H9 (cell line): Measurements from ENCODE around the gene INTS12. TPM values are rescaled to one million over a fixed set of nuclear protein-coding genes. Genes with fewer than 3 reads are reported as not detected.

Source experiments
- DNase-seq: peaks from one replicate; pipeline ENCODE4 v3.0.0-alpha.2; 2017
- H2AFZ ChIP-seq: one replicate; pipeline ENCODE4 v1.6.1; 2013; ENCODE audit warnings: mild to moderate bottlenecking, low read length, control low read depth, moderate library complexity
- H2AK5ac ChIP-seq: 2 replicates; pipeline ENCODE4 v1.6.1; 2013; ENCODE audit warnings: low read length, control low read depth, mixed read lengths; ENCODE audit not compliant: insufficient read length
- H2BK120ac ChIP-seq: one replicate; pipeline ENCODE4 v1.6.1; 2013; ENCODE audit warnings: low read depth, mild to moderate bottlenecking, low read length, control low read depth, inconsistent platforms; ENCODE audit not compliant: poor library complexity, severe bottlenecking
- H2BK12ac ChIP-seq: 2 replicates; pipeline ENCODE4 v1.6.1; 2013; ENCODE audit warnings: low read length, control low read depth, mixed read lengths, low read depth; ENCODE audit not compliant: insufficient read length
- H2BK15ac ChIP-seq: 2 replicates; pipeline ENCODE4 v1.6.1; 2013; ENCODE audit warnings: low read depth, low read length, control low read depth
- H2BK20ac ChIP-seq: one replicate; pipeline ENCODE4 v1.6.1; 2013; ENCODE audit warnings: low read depth, mild to moderate bottlenecking, low read length, control low read depth, inconsistent platforms; ENCODE audit not compliant: poor library complexity, severe bottlenecking
- H2BK5ac ChIP-seq: 2 replicates; pipeline ENCODE4 v1.6.1; 2013; ENCODE audit warnings: low read length, control low read depth, mixed read lengths; ENCODE audit not compliant: insufficient read length
- H3K14ac ChIP-seq: 2 replicates; pipeline ENCODE4 v1.6.1; 2013; ENCODE audit warnings: low read length, control low read depth; ENCODE audit not compliant: insufficient read depth
- H3K18ac ChIP-seq: 2 replicates; pipeline ENCODE4 v1.6.1; 2013; ENCODE audit warnings: low read depth, mild to moderate bottlenecking, mixed read lengths, low read length, control low read depth; ENCODE audit not compliant: insufficient read length
- H3K23ac ChIP-seq: 2 replicates; pipeline ENCODE4 v1.6.1; 2013; ENCODE audit warnings: low read length, control low read depth, mixed read lengths, low read depth; ENCODE audit not compliant: insufficient read length
- H3K23me2 ChIP-seq: 2 replicates; pipeline ENCODE4 v1.6.1; 2013; ENCODE audit warnings: low read depth, mild to moderate bottlenecking, mixed read lengths, low read length, control low read depth; ENCODE audit not compliant: insufficient read length, poor library complexity, severe bottlenecking
- H3K27ac ChIP-seq: 2 replicates; pipeline ENCODE4 v1.5.1; 2013; ENCODE audit warnings: low read length, control low read depth, mixed read lengths, low read depth; ENCODE audit not compliant: insufficient read length
- H3K27me3 ChIP-seq: 2 replicates; pipeline ENCODE4 v1.6.1; 2013; ENCODE audit warnings: low read length, control low read depth, inconsistent platforms; ENCODE audit not compliant: insufficient read depth
- H3K4ac ChIP-seq: 2 replicates; pipeline ENCODE4 v1.6.1; 2013; ENCODE audit warnings: low read depth, mild to moderate bottlenecking, control low read depth, inconsistent platforms, low read length, moderate library complexity
- H3K4me1 ChIP-seq: 2 replicates; pipeline ENCODE4 v1.6.1; 2013; ENCODE audit warnings: low read length, control low read depth, inconsistent platforms; ENCODE audit not compliant: insufficient read depth
- H3K4me2 ChIP-seq: 2 replicates; pipeline ENCODE4 v1.6.1; 2013; ENCODE audit warnings: low read length, control low read depth, mixed read lengths; ENCODE audit not compliant: insufficient read length, insufficient read depth
- H3K56ac ChIP-seq: 2 replicates; pipeline ENCODE4 v1.6.1; 2013; ENCODE audit warnings: low read depth, mild to moderate bottlenecking, mixed read lengths, low read length, control low read depth; ENCODE audit not compliant: insufficient read length
- H3K79me1 ChIP-seq: 2 replicates; pipeline ENCODE4 v1.6.1; 2013; ENCODE audit warnings: low read depth, mild to moderate bottlenecking, moderate library complexity, low read length, control low read depth, inconsistent platforms; ENCODE audit not compliant: insufficient read depth, poor library complexity, severe bottlenecking
- H3K79me2 ChIP-seq: 2 replicates; pipeline ENCODE4 v1.6.1; 2013; ENCODE audit warnings: low read length, control low read depth, inconsistent platforms; ENCODE audit not compliant: insufficient read depth
- H3K9ac ChIP-seq: 2 replicates; pipeline ENCODE4 v1.6.1; 2013; ENCODE audit warnings: low read length, control low read depth, mixed read lengths; ENCODE audit not compliant: insufficient read length; ENCODE audit errors: extremely low read depth
- H3K9me3 ChIP-seq: one replicate; pipeline ENCODE4 v1.6.1; 2013; ENCODE audit warnings: low read depth, low read length, inconsistent platforms; ENCODE audit not compliant: control insufficient read depth
- H3T11ph ChIP-seq: one replicate; pipeline ENCODE4 v1.6.1; 2013; ENCODE audit warnings: mild to moderate bottlenecking, low read length, control low read depth, inconsistent platforms
- H4K20me1 ChIP-seq: one replicate; pipeline ENCODE4 v1.6.1; 2013; ENCODE audit not compliant: control insufficient read depth, insufficient read length, insufficient read depth
- H4K5ac ChIP-seq: 2 replicates; pipeline ENCODE4 v1.6.1; 2013; ENCODE audit warnings: low read depth, mild to moderate bottlenecking, mixed read lengths, low read length, control low read depth; ENCODE audit not compliant: insufficient read length
- H4K8ac ChIP-seq: replicated peaks from 2 replicates; pipeline ENCODE4 v1.6.1; 2013; ENCODE audit warnings: low read length, control low read depth, mixed read lengths, low read depth; ENCODE audit not compliant: insufficient read length
- H4K91ac ChIP-seq: 2 replicates; pipeline ENCODE4 v1.6.1; 2013; ENCODE audit warnings: low read depth, mild to moderate bottlenecking, moderate library complexity, mixed read lengths, low read length, control low read depth; ENCODE audit not compliant: insufficient read length
- H3K27ac Mint-ChIP-seq, 3 experiments: 2 replicates in 2 of 3; 3 replicates in 1 of 3; pipeline ENCODE4 v1.8.0; 2020 to 2021; ENCODE audit warnings: mixed read lengths in 3 of 3, mild to moderate bottlenecking in 1 of 3, moderate library complexity in 1 of 3
- H3K27me3 Mint-ChIP-seq: 2 replicates; pipeline ENCODE4 v1.8.0; 2021; ENCODE audit warnings: low read depth, mild to moderate bottlenecking, moderate library complexity, mixed read lengths
- H3K36me3 Mint-ChIP-seq, 3 experiments: 2 replicates in 2 of 3; 3 replicates in 1 of 3; pipeline ENCODE4 v1.8.0; 2020 to 2021; ENCODE audit warnings: low read depth in 3 of 3, mixed read lengths in 3 of 3; ENCODE audit not compliant: insufficient read depth in 1 of 3
- H3K4me1 Mint-ChIP-seq, 2 experiments: 2 replicates each; pipeline ENCODE4 v1.8.0; 2020; ENCODE audit warnings: mixed read lengths in 2 of 2
- H3K4me3 Mint-ChIP-seq, 2 experiments: 2 replicates in 1 of 2; 3 replicates in 1 of 2; pipeline ENCODE4 v1.8.0; 2020 to 2021; ENCODE audit warnings: mild to moderate bottlenecking in 2 of 2, mixed read lengths in 2 of 2, moderate library complexity in 1 of 2
- H3K9me3 Mint-ChIP-seq, 2 experiments: 2 replicates in 1 of 2; 3 replicates in 1 of 2; pipeline ENCODE4 v1.8.0; 2020; ENCODE audit warnings: mild to moderate bottlenecking in 2 of 2, mixed read lengths in 2 of 2, moderate library complexity in 1 of 2
- WGBS: extraction: QIAGEN DNeasy Blood & Tissue Kit; methylation state at CpG from one replicate; pipeline ENCODE4 v1.1.7; 2013; ENCODE audit warnings: missing lambda C conversion rate, low lambda C conversion rate, mixed read lengths; ENCODE audit not compliant: insufficient read length; ENCODE audit errors: extremely low coverage; 5-methylcytosine and 5-hydroxymethylcytosine counted together
- total RNA-seq: library from RNA; stranded (reverse); gene quantifications from 2 replicates; pipeline ENCODE4 v1.2.1, GENCODE V29; 2021
- TF ChIP-seq, protein P1 (sequence below): fragments of 200-600 bp; sonication (generic); conservative IDR thresholded peaks from 3 replicates; pipeline ENCODE4 v1.8.0; 2021; ENCODE audit warnings: antibody characterized with exemption, mild to moderate bottlenecking

Gene INTS12
- total RNA-seq, 1 experiment from 2014 or later: 15.6 TPM

DNA sequence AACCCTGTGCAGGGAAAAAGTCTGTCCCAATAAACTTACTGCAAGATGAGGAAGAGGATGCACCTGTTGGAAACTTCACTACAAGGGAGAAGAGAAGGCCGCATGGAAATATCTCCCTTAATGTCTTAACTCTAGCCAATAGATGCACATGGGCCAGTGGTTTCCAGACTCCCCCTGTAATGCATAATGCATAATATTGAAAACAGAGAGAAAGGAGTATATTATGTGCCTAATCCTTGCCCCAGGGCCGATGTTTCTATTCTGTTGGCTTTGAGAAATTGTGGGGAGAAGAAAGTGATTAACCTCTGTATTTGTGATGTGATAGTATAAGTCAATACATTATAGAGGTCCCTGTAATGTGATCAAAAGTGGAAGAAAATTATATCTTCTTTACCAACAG lies 37.2 kb downstream of the INTS12 start:
- Histone ChIP-seq H3K4ac (no peak overlapping the region), H4K91ac (no peak overlapping the region), H3K9ac (no peak overlapping the region), H3T11ph (no peak overlapping the region), H4K20me1 (no peaks in the 10 kb centered on the region), H3K27me3 (no peaks in the 10 kb centered on the region), H3K14ac (no peak overlapping the region), H3K56ac (no peak overlapping the region), H3K18ac (no peak overlapping the region), H3K23ac (no peak overlapping the region), H3K4me1 (no peaks in the 10 kb centered on the region), H3K4me2 (no peak overlapping the region), H2BK5ac (no peak overlapping the region), H2BK120ac (no peak overlapping the region), H4K8ac (no peak overlapping the region), H2AK5ac (no peak overlapping the region), H3K79me2 (no peaks in the 10 kb centered on the region), H2AFZ (no peak overlapping the region), H3K79me1 (no peaks in the 10 kb centered on the region), H2BK12ac (no peak overlapping the region), H3K23me2 (no peaks in the 10 kb centered on the region), H3K9me3 (no peaks in the 10 kb centered on the region), H4K5ac (no peak overlapping the region), H3K27ac (no peak overlapping the region), H2BK20ac (no peak overlapping the region), H2BK15ac (no peak overlapping the region)
- H3K36me3 Mint-ChIP-seq: no peaks in the 10 kb centered on the region; a peak in 1 of 7 replicates
- TF ChIP-seq, protein P1, sequence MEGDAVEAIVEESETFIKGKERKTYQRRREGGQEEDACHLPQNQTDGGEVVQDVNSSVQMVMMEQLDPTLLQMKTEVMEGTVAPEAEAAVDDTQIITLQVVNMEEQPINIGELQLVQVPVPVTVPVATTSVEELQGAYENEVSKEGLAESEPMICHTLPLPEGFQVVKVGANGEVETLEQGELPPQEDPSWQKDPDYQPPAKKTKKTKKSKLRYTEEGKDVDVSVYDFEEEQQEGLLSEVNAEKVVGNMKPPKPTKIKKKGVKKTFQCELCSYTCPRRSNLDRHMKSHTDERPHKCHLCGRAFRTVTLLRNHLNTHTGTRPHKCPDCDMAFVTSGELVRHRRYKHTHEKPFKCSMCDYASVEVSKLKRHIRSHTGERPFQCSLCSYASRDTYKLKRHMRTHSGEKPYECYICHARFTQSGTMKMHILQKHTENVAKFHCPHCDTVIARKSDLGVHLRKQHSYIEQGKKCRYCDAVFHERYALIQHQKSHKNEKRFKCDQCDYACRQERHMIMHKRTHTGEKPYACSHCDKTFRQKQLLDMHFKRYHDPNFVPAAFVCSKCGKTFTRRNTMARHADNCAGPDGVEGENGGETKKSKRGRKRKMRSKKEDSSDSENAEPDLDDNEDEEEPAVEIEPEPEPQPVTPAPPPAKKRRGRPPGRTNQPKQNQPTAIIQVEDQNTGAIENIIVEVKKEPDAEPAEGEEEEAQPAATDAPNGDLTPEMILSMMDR: no peak
- H3K27me3 Mint-ChIP-seq: peaks cover 2% of the 10 kb centered on the region
- H3K9me3 Mint-ChIP-seq: no peaks in the 10 kb centered on the region
- no peak for DNase-seq
- H3K27ac Mint-ChIP-seq: no peak overlapping the region
- WGBS: no CpG with 5 or more reads among the region's 2 CpGs
- no peaks in the 10 kb centered on the region for H3K4me1 Mint-ChIP-seq
- H3K4me3 Mint-ChIP-seq: no peak overlapping the region
